Lower leg skin (tissue), 4 donors: ENCODE data around the gene OVCH2. TPM values are rescaled to one million over a fixed set of nuclear protein-coding genes. Genes with fewer than 3 reads are reported as not detected.

Experiments used
- DNase-seq, 2 donors: peaks; one replicate each; pipeline ENCODE4 v3.0.0-alpha.2; 2019; ENCODE audit warnings: low spot score in 2 of 2
- H3K4me3 ChIP-seq: fragments of 200-600 bp; sonication (generic); 2 replicates; pipeline ENCODE4 v1.5.1; 2017; ENCODE audit warnings: mild to moderate bottlenecking, low read depth; ENCODE audit not compliant: poor library complexity, severe bottlenecking
- CTCF ChIP-seq, 3 donors: fragments of 450-650 bp; IDR thresholded peaks; one replicate each; pipeline ENCODE4 v1.5.1; 2016; ENCODE audit warnings: antibody characterized with exemption in 3 of 3, mild to moderate bottlenecking in 3 of 3, moderate library complexity in 2 of 3
- POLR2A ChIP-seq, 2 donors: fragments of 450-650 bp; IDR thresholded peaks; one replicate each; pipeline ENCODE4 v1.6.1; 2016 to 2017; ENCODE audit warnings: antibody characterized with exemption in 2 of 2, mild to moderate bottlenecking in 1 of 2, moderate library complexity in 1 of 2
- WGBS, 2 donors: methylation state at CpG; one replicate each; pipeline ENCODE4 v1.1.5; 2018; 5-methylcytosine and 5-hydroxymethylcytosine counted together
- intact Hi-C: fragments of 100-400 bp; cut with DNase I; formaldehyde crosslinking; loops from one replicate; pipeline ENCODE4 v1.15.0; 2023; ENCODE audit warnings: low total_unique reads
- total RNA-seq, 4 donors: library from RNA; depleted of rRNA; stranded (reverse); fragments of >200 nt; gene quantifications; one replicate each; pipeline ENCODE4 v1.1.0, GENCODE V29; 2016

OVCH2 gene
- total RNA-seq, 4 donors from 2014 or later, result 6.5 to 12.2 (median 8.3) TPM

GRCh38 chr11:7673724-7674434 lies 32.4 kb downstream of the OVCH2 start:
- TF ChIP-seq CTCF (IDR thresholded peaks at IDR 0.05), result no peak
- no peak for TF ChIP-seq POLR2A (IDR thresholded peaks at IDR 0.05)
- intact Hi-C loops, result no loop called here
- DNase-seq, result peak; percentile 60 to 92
- 1 to 5% methylated on average over 51 to 59 of the region's 72 CpGs for WGBS, 2 donors
- peak overlapping the region; percentile 42 for H3K4me3 ChIP-seq

GRCh38 chr11:7672960-7673723 lies 33.1 kb downstream of the OVCH2 start, which contains the start of gene CYB5R2:
CYB5R2 (minus strand) TSS chr11:7673500; CDS start chr11:7672825, 675 bp downstream.
- peak; percentile 67 to 96 for DNase-seq
- intact Hi-C loops, result no loop called here
- TF ChIP-seq CTCF (IDR thresholded peaks at IDR 0.05) (no peak), POLR2A (IDR thresholded peaks at IDR 0.05) (no peak)
- H3K4me3 ChIP-seq, result peak within 1 kb of the TSS; percentile 42
- WGBS, 2 donors, result 8 to 10% methylated on average over 37 to 40 of the region's 40 CpGs

- TF ChIP-seq POLR2A (IDR thresholded peaks at IDR 0.05) (no peak), CTCF (IDR thresholded peaks at IDR 0.05) (no peak)
- 89 to 92% methylated on average over 16 of the region's 16 CpGs for WGBS, 2 donors
- no peak overlapping the region for H3K4me3 ChIP-seq
- intact Hi-C loops, result no loop called here
- DNase-seq, result no peak
Measured at GRCh38 chr11:7672276-7672959, 33.9 kb downstream of the OVCH2 start.

- H3K4me3 ChIP-seq, result no peak overlapping the region
- TF ChIP-seq POLR2A (IDR thresholded peaks at IDR 0.05), result no peak
- WGBS, 2 donors, result 55% methylated on average over 10 of the region's 10 CpGs
- intact Hi-C loops, result no loop called here
- DNase-seq, result no peak
Measured at GRCh38 chr11:7671347-7672215, 34.7 kb downstream of the OVCH2 start.

GRCh38 chr11:7670641-7671040 lies 35.6 kb downstream of the OVCH2 start:
- WGBS, 2 donors, result 55 to 87% methylated on average over 4 of the region's 4 CpGs
- TF ChIP-seq POLR2A (IDR thresholded peaks at IDR 0.05) (no peak), CTCF (IDR thresholded peaks at IDR 0.05) (no peak)

More at GRCh38 chr11:7670641-7671040, 35.6 kb downstream of the OVCH2 start:
- no peak overlapping the region for H3K4me3 ChIP-seq
- no peak for DNase-seq
- intact Hi-C loops, result no loop called here
